Measurements from ENCODE around the gene PKD2.

GRCh38 chr4:87962398-87963146, 44.9 kb upstream of the PKD2 start:
- TF ChIP-seq POLR2A (IDR thresholded peaks at IDR 0.05; ENCODE audit: low read length) = no peak
- TF ChIP-seq GATA1 (IDR thresholded peaks at IDR 0.05; ENCODE audit: low read depth, low read length) = no peak

Measured in erythroblast (primary cell).